ENCODE measurements around the gene PPM1F.

PPM1F gene

DNA sequence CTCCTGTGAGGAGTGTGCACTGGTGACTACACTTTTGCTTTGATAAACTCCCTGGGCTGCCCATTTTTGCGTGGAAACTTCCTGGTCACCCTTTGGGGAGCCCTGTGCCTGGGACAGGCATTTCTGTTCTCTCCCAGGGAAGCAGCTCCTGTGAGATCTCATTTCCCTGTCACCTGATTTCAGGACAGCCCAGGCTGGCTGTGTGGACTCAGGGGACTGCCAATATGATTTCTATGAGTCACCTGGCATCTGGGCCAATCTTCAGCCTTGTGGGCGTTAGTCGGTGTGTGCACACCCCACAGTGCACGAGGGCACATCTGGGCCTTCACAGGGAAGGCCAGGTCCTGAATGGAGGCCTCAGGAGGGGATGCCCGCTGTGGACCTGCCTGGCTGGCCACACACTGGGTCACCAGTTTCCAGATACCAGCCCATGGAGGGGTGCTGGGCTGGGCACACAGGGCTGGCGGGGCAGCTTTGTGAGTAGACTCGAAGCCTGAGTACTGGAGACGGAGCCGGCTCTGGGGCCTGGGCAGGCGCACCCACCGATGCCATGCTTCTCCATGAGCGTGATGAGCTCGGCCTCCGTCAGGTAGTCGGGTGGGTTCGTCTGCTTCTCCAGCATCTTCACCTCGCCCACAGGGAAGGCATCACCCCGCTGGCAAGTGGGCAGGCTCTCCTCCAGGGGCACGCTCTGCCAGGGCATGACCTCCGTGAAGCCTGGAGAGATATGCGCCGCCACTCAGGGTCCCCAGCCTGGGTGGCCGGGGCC is 9.4 kb upstream of the PPM1F start:
- no peak overlapping the region for H4K91ac ChIP-seq (ENCODE audit: low read length)
- H3K36me3 ChIP-seq (ENCODE audit: control insufficient read depth in 1 of 2, insufficient read depth in 2 of 2, low read depth in 1 of 2, low read length in 2 of 2): peaks cover 83 to 89% of the 10 kb centered on the region in 2 experiments
- no peak overlapping the region for H2AFZ ChIP-seq (ENCODE audit: low read depth, low read length)
- H2BK5ac ChIP-seq (ENCODE audit: low read depth, low read length, poor library complexity, severe bottlenecking): no peak overlapping the region
- no peak overlapping the region for H3K27ac ChIP-seq (ENCODE audit: low read length, poor library complexity, severe bottlenecking)
- no peaks in the 10 kb centered on the region for H3K27me3 ChIP-seq (ENCODE audit: control insufficient read depth in 1 of 2, insufficient read depth in 1 of 2, low read length in 2 of 2)
- peak; percentile 22 for DNase-seq
- H2BK15ac ChIP-seq (ENCODE audit: low read depth, poor library complexity, severe bottlenecking): no peak overlapping the region
- H2BK12ac ChIP-seq (ENCODE audit: low read length in 2 of 2): no peak overlapping the region
- H3K14ac ChIP-seq (ENCODE audit: low read length in 2 of 2): no peak overlapping the region
- H3K4me2 ChIP-seq (ENCODE audit: low read length, poor library complexity, severe bottlenecking): no peak overlapping the region
- 97% methylated on average over 23 of the region's 23 CpGs for WGBS
- H4K8ac ChIP-seq (ENCODE audit: low read length): no peak overlapping the region
- H3K79me1 ChIP-seq (replicated peaks; ENCODE audit: low read length, poor library complexity, severe bottlenecking): peaks cover 5% of the 10 kb centered on the region
- peak overlapping the region; percentile 45 for H3K9ac ChIP-seq (ENCODE audit: low read length)
- no peaks in the 10 kb centered on the region for H3K9me3 ChIP-seq (ENCODE audit: control insufficient read depth, low read length)
- H3K4ac ChIP-seq (ENCODE audit: low read depth in 1 of 2, low read length in 2 of 2): no peak overlapping the region
- no peak overlapping the region for H3K23ac ChIP-seq (ENCODE audit: low read length in 2 of 2)
- peaks cover 14% of the 10 kb centered on the region for H3K4me1 ChIP-seq (ENCODE audit: control insufficient read depth, insufficient read depth, low read depth, low read length)
- H2AK5ac ChIP-seq (ENCODE audit: low read length, severe bottlenecking): no peak overlapping the region
- no peak overlapping the region for H2BK120ac ChIP-seq (ENCODE audit: low read depth, low read length)
- H3K4me3 ChIP-seq (ENCODE audit: insufficient read depth in 1 of 2, low read depth in 1 of 2, low read length in 2 of 2): no peak overlapping the region
- no peak overlapping the region for H3K18ac ChIP-seq (ENCODE audit: low read depth in 1 of 2, low read length in 2 of 2)

DNA sequence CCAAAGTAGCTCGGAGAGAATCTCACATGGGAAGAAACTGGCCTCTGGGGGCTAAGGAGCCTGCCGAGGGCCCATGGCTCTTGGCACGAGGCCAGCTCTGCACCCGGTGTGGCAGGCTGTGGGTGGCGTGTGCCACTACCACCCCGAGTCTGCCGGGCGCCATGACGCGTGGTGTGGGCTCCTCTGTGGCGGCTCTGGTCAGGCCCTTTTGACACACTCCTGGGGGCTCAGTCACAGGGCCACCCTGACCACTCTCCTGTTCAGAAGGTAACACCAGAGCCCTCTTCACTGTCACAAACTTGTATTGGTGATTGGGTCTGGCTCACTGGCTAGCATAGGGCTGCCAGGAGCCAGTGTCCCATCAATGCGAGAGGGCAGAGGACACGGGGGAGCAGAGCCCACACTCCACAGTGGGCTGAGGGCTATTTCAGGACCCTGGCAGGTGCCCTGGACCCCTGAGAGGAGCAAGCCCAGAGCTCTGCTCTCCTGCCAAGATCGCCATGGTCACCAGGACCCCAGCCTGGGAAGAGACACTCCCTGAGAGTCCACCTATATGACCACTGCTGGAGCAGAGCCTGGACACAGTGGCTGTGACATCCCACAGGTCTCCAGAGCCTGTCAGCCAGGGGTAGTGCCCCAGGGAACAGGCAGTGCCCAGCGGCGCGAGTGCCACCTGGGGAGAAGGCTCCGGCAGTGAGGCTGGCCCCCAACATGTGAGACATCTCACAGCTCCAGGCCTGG is 8.6 kb upstream of the PPM1F start:
- Histone ChIP-seq H2BK12ac (ENCODE audit: low read length in 2 of 2) (no peak overlapping the region), H3K4me1 (ENCODE audit: control insufficient read depth, insufficient read depth, low read depth, low read length) (peaks cover 14% of the 10 kb centered on the region), H3K18ac (ENCODE audit: low read depth in 1 of 2, low read length in 2 of 2) (no peak overlapping the region), H2AK5ac (ENCODE audit: low read length, severe bottlenecking) (no peak overlapping the region), H2BK5ac (ENCODE audit: low read depth, low read length, poor library complexity, severe bottlenecking) (no peak overlapping the region), H3K27ac (ENCODE audit: low read length, poor library complexity, severe bottlenecking) (no peak overlapping the region), H4K8ac (ENCODE audit: low read length) (no peak overlapping the region), H3K4me3 (ENCODE audit: insufficient read depth in 1 of 2, low read depth in 1 of 2, low read length in 2 of 2) (no peak overlapping the region), H3K27me3 (ENCODE audit: control insufficient read depth in 1 of 2, insufficient read depth in 1 of 2, low read length in 2 of 2) (no peaks in the 10 kb centered on the region), H3K14ac (ENCODE audit: low read length in 2 of 2) (no peak overlapping the region), H3K4me2 (ENCODE audit: low read length, poor library complexity, severe bottlenecking) (no peak overlapping the region), H3K79me1 (replicated peaks; ENCODE audit: low read length, poor library complexity, severe bottlenecking) (peaks cover 5% of the 10 kb centered on the region), H3K4ac (ENCODE audit: low read depth in 1 of 2, low read length in 2 of 2) (no peak overlapping the region), H2BK120ac (ENCODE audit: low read depth, low read length) (no peak overlapping the region), H3K36me3 (ENCODE audit: control insufficient read depth in 1 of 2, insufficient read depth in 2 of 2, low read depth in 1 of 2, low read length in 2 of 2) (peaks cover 76 to 81% of the 10 kb centered on the region in 2 experiments), H2AFZ (ENCODE audit: low read depth, low read length) (no peak overlapping the region), H3K9me3 (ENCODE audit: control insufficient read depth, low read length) (no peaks in the 10 kb centered on the region), H3K9ac (ENCODE audit: low read length) (peak overlapping the region; percentile 45), H3K23ac (ENCODE audit: low read length in 2 of 2) (no peak overlapping the region), H4K91ac (ENCODE audit: low read length) (no peak overlapping the region), H2BK15ac (ENCODE audit: low read depth, poor library complexity, severe bottlenecking) (no peak overlapping the region)
- DNase-seq: no peak
- 97% methylated on average over 18 of the region's 18 CpGs for WGBS

DNA sequence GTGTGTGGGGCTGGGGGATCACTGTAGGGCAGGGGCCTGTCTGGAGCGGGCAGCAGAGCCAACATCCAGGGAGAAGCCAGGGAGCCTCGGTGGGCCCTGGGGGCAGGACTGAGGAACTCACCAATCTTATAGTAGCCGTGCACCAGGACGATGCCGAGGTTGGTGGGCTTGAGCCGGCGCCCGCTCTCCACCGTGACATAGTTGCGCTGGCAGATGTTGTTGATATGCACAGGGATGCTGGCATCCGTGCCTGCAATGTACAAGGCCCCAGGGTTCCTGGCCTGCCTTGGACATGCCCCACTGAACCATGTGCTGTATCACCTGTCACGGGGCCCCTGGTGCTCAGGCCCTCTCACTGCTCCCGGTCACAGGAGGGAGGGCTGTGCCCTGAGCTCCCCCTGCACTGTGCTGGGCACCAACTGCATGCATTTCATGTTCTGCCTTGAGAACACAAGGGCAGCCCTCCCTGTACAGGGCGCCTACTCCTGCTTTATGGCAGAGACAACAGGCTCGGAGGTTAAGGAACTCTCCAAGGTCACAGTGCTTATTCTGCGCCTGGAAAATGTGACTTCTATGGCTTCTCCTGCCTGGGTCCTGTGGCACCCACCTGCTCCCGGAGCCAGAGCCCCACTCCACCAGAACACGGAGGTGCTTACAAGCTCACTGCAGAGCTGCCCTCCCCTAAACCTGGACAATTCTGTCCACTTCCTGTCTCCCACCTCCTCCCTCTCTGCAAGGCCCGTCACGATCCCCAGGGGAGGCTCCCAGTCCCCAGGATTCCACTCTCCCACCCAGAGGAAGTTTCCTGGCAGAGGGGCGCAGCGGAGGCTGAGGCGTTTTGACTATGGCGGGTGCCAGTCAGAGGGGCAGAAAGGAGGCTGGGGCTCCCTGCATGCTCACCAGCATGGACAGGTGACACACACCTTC is 7.8 kb upstream of the PPM1F start:
- Histone ChIP-seq H3K36me3 (ENCODE audit: control insufficient read depth in 1 of 2, insufficient read depth in 2 of 2, low read depth in 1 of 2, low read length in 2 of 2) (peaks cover 68 to 74% of the 10 kb centered on the region in 2 experiments), H2BK5ac (ENCODE audit: low read depth, low read length, poor library complexity, severe bottlenecking) (no peak overlapping the region), H3K27ac (ENCODE audit: low read length, poor library complexity, severe bottlenecking) (no peak overlapping the region), H4K8ac (ENCODE audit: low read length) (no peak overlapping the region), H2BK12ac (ENCODE audit: low read length in 2 of 2) (no peak overlapping the region), H2BK120ac (ENCODE audit: low read depth, low read length) (no peak overlapping the region), H4K91ac (ENCODE audit: low read length) (no peak overlapping the region), H3K18ac (ENCODE audit: low read depth in 1 of 2, low read length in 2 of 2) (no peak overlapping the region), H3K9me3 (ENCODE audit: control insufficient read depth, low read length) (no peaks in the 10 kb centered on the region), H3K79me1 (replicated peaks; ENCODE audit: low read length, poor library complexity, severe bottlenecking) (peaks cover 5% of the 10 kb centered on the region), H3K4me1 (ENCODE audit: control insufficient read depth, insufficient read depth, low read depth, low read length) (peaks cover 14% of the 10 kb centered on the region), H2AFZ (ENCODE audit: low read depth, low read length) (no peak overlapping the region), H3K27me3 (ENCODE audit: control insufficient read depth in 1 of 2, insufficient read depth in 1 of 2, low read length in 2 of 2) (no peaks in the 10 kb centered on the region), H3K23ac (ENCODE audit: low read length in 2 of 2) (no peak overlapping the region), H3K4ac (ENCODE audit: low read depth in 1 of 2, low read length in 2 of 2) (no peak overlapping the region), H2AK5ac (ENCODE audit: low read length, severe bottlenecking) (no peak overlapping the region), H3K4me3 (ENCODE audit: insufficient read depth in 1 of 2, low read depth in 1 of 2, low read length in 2 of 2) (no peak overlapping the region), H3K4me2 (ENCODE audit: low read length, poor library complexity, severe bottlenecking) (no peak overlapping the region), H3K14ac (ENCODE audit: low read length in 2 of 2) (no peak overlapping the region), H2BK15ac (ENCODE audit: low read depth, poor library complexity, severe bottlenecking) (no peak overlapping the region), H3K9ac (ENCODE audit: low read length) (no peak overlapping the region)
- WGBS: 94% methylated on average over 24 of the region's 24 CpGs
- DNase-seq: no peak

All from mesenchymal stem cell (in vitro differentiated cells and primary cell).